ENCODE results near the gene TBX10.

TBX10 gene

GRCh38 chr11:67632175-67632981, 7.2 kb downstream of the TBX10 start:
- no peak for TF ChIP-seq POLR2A (IDR thresholded peaks at IDR 0.05; ENCODE audit: low read depth, low read length)
- TF ChIP-seq SPI1 (IDR thresholded peaks at IDR 0.05; ENCODE audit: low read depth, low read length), result no peak
- no peak for TF ChIP-seq POLR2AphosphoS5 (IDR thresholded peaks at IDR 0.05; ENCODE audit: low read depth, low read length)
- no peak for TF ChIP-seq TAF1 (IDR thresholded peaks at IDR 0.05; ENCODE audit: low read depth, low read length)
- TF ChIP-seq POU2F2 (IDR thresholded peaks at IDR 0.05; ENCODE audit: low read depth, low read length), result no peak
- no peak for TF ChIP-seq PAX5 (IDR thresholded peaks at IDR 0.05; ENCODE audit: insufficient read depth, low read length, severe bottlenecking)
- no peak for DNase-seq (ENCODE audit: insufficient read length, low spot score)
- no peak for FAIRE-seq

GRCh38 chr11:67631853-67632174, 7.7 kb downstream of the TBX10 start:
- DNase-seq (ENCODE audit: insufficient read length, low spot score), result no peak
- TF ChIP-seq SPI1 (IDR thresholded peaks at IDR 0.05; ENCODE audit: low read depth, low read length) (no peak), TAF1 (IDR thresholded peaks at IDR 0.05; ENCODE audit: low read depth, low read length) (no peak), POLR2A (IDR thresholded peaks at IDR 0.05; ENCODE audit: low read depth, low read length) (no peak), PAX5 (IDR thresholded peaks at IDR 0.05; ENCODE audit: insufficient read depth, low read length, severe bottlenecking) (no peak), POU2F2 (IDR thresholded peaks at IDR 0.05; ENCODE audit: low read depth, low read length) (no peak), POLR2AphosphoS5 (IDR thresholded peaks at IDR 0.05; ENCODE audit: low read depth, low read length) (no peak)
- no peak for FAIRE-seq

- FAIRE-seq, result no peak
- DNase-seq (ENCODE audit: insufficient read length, low spot score), result no peak
- TF ChIP-seq SPI1 (IDR thresholded peaks at IDR 0.05; ENCODE audit: low read depth, low read length), result no peak
- TF ChIP-seq POLR2A (IDR thresholded peaks at IDR 0.05; ENCODE audit: low read depth, low read length), result no peak
- no peak for TF ChIP-seq POU2F2 (IDR thresholded peaks at IDR 0.05; ENCODE audit: low read depth, low read length)
Measured at GRCh38 chr11:67631411-67631810, 8.2 kb downstream of the TBX10 start.

GRCh38 chr11:67630943-67631331, 8.6 kb downstream of the TBX10 start:
- FAIRE-seq (peak; percentile 23), DNase-seq (ENCODE audit: insufficient read length, low spot score) (no peak)
- no peak for TF ChIP-seq POU2F2 (IDR thresholded peaks at IDR 0.05; ENCODE audit: low read depth, low read length)
- no peak for TF ChIP-seq POLR2A (IDR thresholded peaks at IDR 0.05; ENCODE audit: low read depth, low read length)
- no peak for TF ChIP-seq PAX5 (IDR thresholded peaks at IDR 0.05; ENCODE audit: insufficient read depth, low read length, severe bottlenecking)
- TF ChIP-seq TAF1 (IDR thresholded peaks at IDR 0.05; ENCODE audit: low read depth, low read length), result no peak
- TF ChIP-seq SPI1 (IDR thresholded peaks at IDR 0.05; ENCODE audit: low read depth, low read length), result no peak

GRCh38 chr11:67630228-67630942, 9.2 kb downstream of the TBX10 start:
- TF ChIP-seq TAF1 (IDR thresholded peaks at IDR 0.05; ENCODE audit: low read depth, low read length), result no peak
- TF ChIP-seq PAX5 (IDR thresholded peaks at IDR 0.05; ENCODE audit: insufficient read depth, low read length, severe bottlenecking), result no peak
- no peak for TF ChIP-seq POU2F2 (IDR thresholded peaks at IDR 0.05; ENCODE audit: low read depth, low read length)
- TF ChIP-seq POLR2AphosphoS5 (IDR thresholded peaks at IDR 0.05; ENCODE audit: low read depth, low read length), result no peak
- no peak for TF ChIP-seq POLR2A (IDR thresholded peaks at IDR 0.05; ENCODE audit: low read depth, low read length)
- TF ChIP-seq SPI1 (IDR thresholded peaks at IDR 0.05; ENCODE audit: low read depth, low read length), result no peak
- DNase-seq (ENCODE audit: insufficient read length, low spot score) (peak; percentile 99), FAIRE-seq (peak; percentile 93)

- TF ChIP-seq PAX5 (IDR thresholded peaks at IDR 0.05; ENCODE audit: insufficient read depth, low read length, severe bottlenecking), result peak; percentile 96
- no peak for TF ChIP-seq POLR2A (IDR thresholded peaks at IDR 0.05; ENCODE audit: low read depth, low read length)
- FAIRE-seq (no peak), DNase-seq (ENCODE audit: insufficient read length, low spot score) (peak; percentile 88)
Measured at GRCh38 chr11:67629386-67630227, 10.0 kb downstream of the TBX10 start, which contains the start of gene NUDT8. TSS of gene NUDT8 (minus strand) at chr11:67629937. CDS start at chr11:67629911, 26 bp downstream.

- TF ChIP-seq PAX5 (IDR thresholded peaks at IDR 0.05; ENCODE audit: insufficient read depth, low read length, severe bottlenecking) (no peak), TAF1 (IDR thresholded peaks at IDR 0.05; ENCODE audit: low read depth, low read length) (no peak), POLR2AphosphoS5 (IDR thresholded peaks at IDR 0.05; ENCODE audit: low read depth, low read length) (no peak), SPI1 (IDR thresholded peaks at IDR 0.05; ENCODE audit: low read depth, low read length) (no peak), POU2F2 (IDR thresholded peaks at IDR 0.05; ENCODE audit: low read depth, low read length) (no peak)
- no peak for FAIRE-seq
- DNase-seq (ENCODE audit: insufficient read length, low spot score), result no peak
Measured at GRCh38 chr11:67628710-67629385, 10.7 kb downstream of the TBX10 start.

GRCh38 chr11:67627812-67628624, 11.5 kb downstream of the TBX10 start:
- FAIRE-seq (no peak), DNase-seq (ENCODE audit: insufficient read length, low spot score) (no peak)
- TF ChIP-seq POLR2A (IDR thresholded peaks at IDR 0.05; ENCODE audit: low read depth, low read length), result no peak
- no peak for TF ChIP-seq SPI1 (IDR thresholded peaks at IDR 0.05; ENCODE audit: low read depth, low read length)
- no peak for TF ChIP-seq PAX5 (IDR thresholded peaks at IDR 0.05; ENCODE audit: insufficient read depth, low read length, severe bottlenecking)
- no peak for TF ChIP-seq POU2F2 (IDR thresholded peaks at IDR 0.05; ENCODE audit: low read depth, low read length)
- no peak for TF ChIP-seq POLR2AphosphoS5 (IDR thresholded peaks at IDR 0.05; ENCODE audit: low read depth, low read length)
- no peak for TF ChIP-seq TAF1 (IDR thresholded peaks at IDR 0.05; ENCODE audit: low read depth, low read length)

Data from GM12891 (cell line).